KBM-7 (cell line): ENCODE results near the gene SH3RF3.

Source experiments
- DNase-seq: peaks from one replicate; pipeline ENCODE4 v3.0.0-alpha.2; 2015
- in situ Hi-C: fragments of 300-500 bp; cut with MboI; formaldehyde crosslinking; loops from 2 replicates; pipeline ENCODE4 v1.14.3; 2020; ENCODE audit warnings: low sequenced_read_pairs, low pct_unique_long_range_greater_than_20kb, mixed read lengths

SH3RF3 gene

DNA sequence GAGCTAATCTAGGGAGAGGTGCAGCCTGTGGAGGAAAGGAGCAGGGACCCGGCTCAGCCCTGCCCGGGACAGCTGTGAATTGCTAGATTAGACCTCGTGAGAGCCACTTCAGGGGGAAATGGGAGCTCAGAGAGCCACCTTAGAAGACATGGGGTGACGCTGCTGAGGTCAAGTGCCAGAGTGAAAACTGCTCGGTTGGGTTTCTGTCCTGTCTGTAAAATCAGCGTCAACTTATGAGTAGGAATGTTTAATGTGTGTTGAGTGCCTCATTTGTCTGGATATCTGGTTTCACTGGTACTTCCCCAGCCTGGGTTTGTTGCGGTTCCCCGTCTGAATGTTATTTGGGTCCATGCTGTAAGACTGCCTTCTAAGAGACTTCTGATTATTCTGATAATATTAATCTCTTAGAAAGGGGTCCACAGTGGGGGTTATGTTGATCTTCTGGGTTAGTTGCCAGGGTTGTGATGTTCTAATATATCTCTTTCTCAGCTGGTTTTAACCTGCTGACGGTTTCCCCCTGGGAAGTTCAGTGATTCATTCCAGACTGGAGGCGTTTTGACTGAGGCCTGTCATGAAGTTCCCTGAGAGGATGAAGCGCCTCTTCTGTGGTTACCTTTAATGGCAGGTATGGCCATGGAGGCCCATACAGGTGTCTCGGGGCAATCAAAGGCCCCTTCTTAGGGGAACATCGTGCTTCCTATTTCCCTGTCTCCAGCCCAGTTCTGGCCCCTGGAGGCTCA, 175.9 kb downstream of the SH3RF3 start:
- in situ Hi-C loops, result no loop called here

GRCh38 chr2:109305490-109306167, 176.6 kb downstream of the SH3RF3 start:
- in situ Hi-C loops, result no loop called here
- no peak for DNase-seq

More for the DNA sequence above, 175.9 kb downstream of the SH3RF3 start:
- no peak for DNase-seq

DNA sequence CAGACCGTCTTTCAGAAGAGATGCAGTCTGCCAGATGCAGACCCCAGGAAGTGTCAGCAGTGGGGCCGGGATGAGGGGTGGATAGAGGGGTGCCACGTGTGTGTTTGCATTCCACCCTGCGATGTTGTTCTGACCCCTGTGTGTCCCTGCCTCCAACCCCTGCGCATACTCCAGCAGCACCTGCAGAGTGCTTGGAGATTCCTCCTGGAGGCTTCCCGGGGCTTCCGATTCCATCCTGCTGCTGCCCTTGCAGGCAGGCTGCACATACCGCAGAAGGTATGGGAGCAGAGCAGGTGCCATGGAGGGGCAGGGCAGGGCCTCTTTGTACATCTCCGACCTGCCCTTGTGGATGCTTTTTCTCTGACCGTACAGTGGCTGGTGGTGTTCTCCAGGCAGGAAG, 177.2 kb downstream of the SH3RF3 start:
- in situ Hi-C loops, result no loop called here

GRCh38 chr2:109311771-109312170, 182.8 kb downstream of the SH3RF3 start:
- in situ Hi-C loops, result no loop called here
- no peak for DNase-seq

More for the DNA sequence above, 177.2 kb downstream of the SH3RF3 start:
- DNase-seq, result no peak

DNA sequence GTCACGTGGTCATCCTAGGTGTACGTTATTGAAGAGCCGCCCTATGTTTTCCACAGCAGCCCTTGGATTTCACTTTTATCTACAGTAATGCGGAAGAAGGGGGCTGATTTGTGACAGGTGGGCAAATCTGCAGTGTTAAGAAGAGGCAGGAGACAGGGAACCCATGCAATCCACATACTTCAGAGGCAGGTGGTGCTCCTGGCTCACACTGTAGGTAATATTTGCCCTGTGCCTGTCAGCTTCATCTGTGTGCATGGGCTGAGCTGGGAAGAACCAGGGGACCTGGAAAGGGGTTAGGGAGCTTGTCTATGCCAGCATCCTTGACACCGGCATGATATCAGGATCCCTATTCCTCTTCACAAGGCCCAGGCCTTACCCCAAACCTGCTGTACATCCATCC, 183.9 kb downstream of the SH3RF3 start:
- DNase-seq, result no peak
- in situ Hi-C loops, result no loop called here

- no peak for DNase-seq
- in situ Hi-C loops, result no loop called here
Measured at GRCh38 chr2:109313343-109313742, 184.3 kb downstream of the SH3RF3 start.

GRCh38 chr2:109316091-109316490, 187.1 kb downstream of the SH3RF3 start:
- no peak for DNase-seq
- in situ Hi-C loops, result no loop called here

GRCh38 chr2:109317471-109318095, 188.6 kb downstream of the SH3RF3 start:
- no peak for DNase-seq
- in situ Hi-C loops, result no loop called here

DNA sequence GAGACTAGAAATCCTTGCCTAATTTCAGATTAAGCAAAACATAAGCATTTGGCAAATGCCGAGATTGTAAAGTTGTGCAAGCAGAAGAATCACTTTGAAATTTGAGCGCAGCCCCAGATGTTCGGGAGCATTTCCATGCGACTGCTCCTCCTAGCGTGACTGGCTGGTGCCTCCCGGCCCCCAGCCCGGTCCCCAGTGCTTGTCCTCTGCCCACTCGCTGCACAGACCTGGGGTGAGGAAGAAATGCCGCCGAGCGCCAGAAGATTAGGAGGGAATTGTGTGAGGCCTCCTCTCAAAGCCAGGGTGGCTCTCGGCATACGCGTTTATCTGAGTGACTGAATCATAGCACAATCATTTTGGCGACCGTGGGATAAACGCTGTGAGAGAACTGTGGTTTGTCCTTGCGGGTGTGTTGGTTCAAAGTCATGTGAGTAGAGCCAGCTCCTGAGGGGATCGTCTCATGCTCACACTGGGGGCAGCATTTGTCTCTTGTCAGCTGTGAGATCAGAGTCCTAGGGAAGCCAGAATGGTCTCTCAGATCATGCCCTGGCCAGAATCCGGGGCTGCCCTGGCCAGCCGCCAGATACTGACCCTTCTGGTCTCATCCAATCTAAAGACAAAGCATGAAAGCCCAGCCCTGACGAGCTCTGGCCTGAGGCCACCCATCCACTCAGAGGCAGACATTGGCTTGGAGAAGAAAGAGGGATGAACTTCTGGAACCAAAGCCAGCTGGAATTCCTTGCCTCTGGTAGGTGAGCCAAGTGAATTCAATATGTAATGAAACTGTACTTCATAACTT, 189.3 kb downstream of the SH3RF3 start:
- no peak for DNase-seq
- in situ Hi-C loops, result no loop called here

GRCh38 chr2:109318949-109319342, 189.9 kb downstream of the SH3RF3 start:
- no peak for DNase-seq
- in situ Hi-C loops, result no loop called here

DNA sequence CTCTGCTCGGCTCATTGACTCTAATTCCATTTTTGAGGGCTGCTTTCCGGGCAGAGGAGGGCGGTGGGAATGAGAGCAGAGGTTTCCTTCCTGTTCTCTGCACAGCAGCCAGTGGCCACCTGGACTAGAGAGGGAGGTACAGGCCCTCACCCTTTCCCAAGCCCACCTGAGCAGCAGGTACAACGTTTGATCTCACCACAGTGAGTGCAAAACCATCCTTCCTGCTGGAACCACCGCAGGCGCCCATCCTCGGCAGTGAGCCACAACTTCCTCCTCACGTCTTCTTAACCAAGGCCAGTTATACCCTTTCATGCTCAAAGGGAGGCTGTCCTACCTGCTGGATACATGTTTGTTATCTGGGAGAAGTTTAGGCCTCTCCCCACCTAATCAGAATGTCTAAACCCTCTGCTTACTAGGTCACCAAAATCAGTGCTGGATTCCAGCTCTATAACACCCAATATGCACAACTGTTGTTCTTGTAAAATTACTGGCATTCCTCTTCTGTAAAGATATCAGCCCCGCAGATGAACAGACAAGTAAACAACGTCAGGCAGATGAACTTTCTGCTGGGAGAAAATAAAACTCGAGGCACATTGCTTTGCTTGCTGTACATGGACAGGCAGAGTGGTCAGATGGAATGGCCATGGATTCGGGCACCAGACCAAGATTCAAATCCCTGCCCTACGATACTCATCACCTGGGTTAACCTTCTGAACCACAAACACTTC, 191.4 kb downstream of the SH3RF3 start:
- in situ Hi-C loops, result no loop called here

GRCh38 chr2:109321570-109321969, 192.6 kb downstream of the SH3RF3 start:
- DNase-seq, result no peak
- in situ Hi-C loops, result no loop called here

More for the DNA sequence above, 191.4 kb downstream of the SH3RF3 start:
- no peak for DNase-seq

DNA sequence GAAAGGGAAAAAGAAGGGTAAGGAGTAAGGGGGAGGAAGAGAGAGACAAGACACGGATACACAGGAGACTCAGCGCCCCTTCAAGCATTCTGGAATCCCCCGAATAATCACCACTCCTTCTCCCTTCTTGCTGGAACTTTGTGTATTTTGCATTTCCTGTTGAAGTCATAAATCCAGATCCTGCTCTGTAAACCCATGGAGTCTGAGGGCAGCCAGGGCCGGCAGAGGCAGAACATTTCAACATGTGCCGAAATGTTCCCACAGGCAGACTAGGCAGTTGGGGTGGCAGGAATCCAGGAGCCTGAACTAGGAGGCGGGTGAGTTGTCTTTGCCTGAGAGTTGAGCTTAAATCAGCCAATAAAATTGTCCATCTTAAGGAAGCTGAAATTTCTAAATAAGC, 193.1 kb downstream of the SH3RF3 start:
- in situ Hi-C loops, result no loop called here
- DNase-seq, result no peak

- DNase-seq, result no peak
- in situ Hi-C loops, result no loop called here
Measured at GRCh38 chr2:109322641-109323040, 193.6 kb downstream of the SH3RF3 start.

DNA sequence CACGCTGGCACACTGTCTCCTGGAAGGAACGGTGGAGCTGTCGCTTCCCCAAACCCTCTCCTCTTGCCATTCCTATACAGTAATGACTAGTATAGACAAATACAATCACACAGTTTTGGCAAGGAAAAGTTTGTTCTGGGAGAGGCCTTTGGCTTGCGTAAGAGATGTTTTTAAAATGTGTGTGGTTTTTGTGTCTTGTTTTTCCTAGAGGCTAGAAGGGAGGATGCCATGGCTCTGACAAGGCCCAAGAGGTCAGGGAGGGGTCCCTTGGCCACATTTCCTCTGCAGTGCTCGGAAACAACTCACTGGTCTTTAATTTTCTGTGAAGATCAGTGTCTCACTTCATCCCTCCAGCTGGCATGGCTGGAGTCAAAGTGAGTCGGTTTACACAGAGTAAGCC, 195.9 kb downstream of the SH3RF3 start:
- DNase-seq, result no peak
- in situ Hi-C loops, result no loop called here

- no peak for DNase-seq
- in situ Hi-C loops, result no loop called here
Measured at GRCh38 chr2:109325570-109325969, 196.6 kb downstream of the SH3RF3 start.

DNA sequence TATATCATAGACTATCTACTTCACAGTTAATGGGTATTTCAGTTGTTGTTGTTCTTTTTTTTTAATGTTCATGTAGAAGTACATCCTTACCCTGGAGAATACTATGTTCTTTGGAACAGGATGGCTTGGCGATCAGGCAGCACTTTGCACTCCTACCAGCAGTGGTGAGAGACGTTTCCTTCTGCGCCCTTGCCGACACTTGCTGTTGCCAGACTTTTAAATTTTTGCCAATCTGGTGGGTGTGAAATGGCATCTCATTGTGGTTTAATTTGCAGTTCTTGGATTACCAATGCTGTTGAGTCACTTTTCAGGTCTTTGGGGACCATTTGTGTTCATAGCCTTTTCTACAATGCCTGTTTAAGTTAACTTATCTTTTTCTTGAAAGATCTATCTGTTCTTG, 197.3 kb downstream of the SH3RF3 start:
- in situ Hi-C loops, result no loop called here
- DNase-seq, result no peak

- DNase-seq, result no peak
- in situ Hi-C loops, result no loop called here
Measured at GRCh38 chr2:109330056-109330455, 201.1 kb downstream of the SH3RF3 start.

- in situ Hi-C loops, result no loop called here
Measured at GRCh38 chr2:109331081-109331480, 202.1 kb downstream of the SH3RF3 start.

More at GRCh38 chr2:109331081-109331480, 202.1 kb downstream of the SH3RF3 start:
- no peak for DNase-seq
